CD4-positive, alpha-beta T cell treated with Interleukin-2 at 100 ng/mL for 4 hours (primary cell): Measurements from ENCODE around the gene VIPR1.

Experiments used
- DNase-seq: peaks from one replicate; pipeline ENCODE4 v3.0.0-alpha.2; 2020; ENCODE audit warnings: low spot score

VIPR1 gene

DNA sequence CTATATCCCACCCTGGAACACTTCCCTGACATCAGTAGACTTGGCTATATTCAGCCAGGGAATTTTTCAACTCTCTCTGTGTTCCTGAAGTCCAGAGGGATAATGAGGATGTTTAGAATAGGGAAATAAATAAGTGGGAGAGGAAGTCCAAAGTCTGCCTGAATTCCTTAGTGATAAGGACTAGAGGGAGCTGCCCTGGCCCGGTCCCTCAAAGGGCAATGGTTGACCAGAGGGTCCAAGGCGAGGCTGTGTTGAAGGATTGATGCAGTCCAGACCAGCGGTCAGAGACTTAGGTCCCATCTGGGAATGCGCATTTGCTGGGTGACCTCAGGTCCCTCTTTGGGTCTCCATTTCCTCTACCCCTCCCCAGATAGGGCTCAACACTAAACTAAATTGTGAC, 7.9 kb downstream of the VIPR1 start:
- no peak for DNase-seq

- DNase-seq: no peak
Measured at GRCh38 chr3:42511201-42511600, 8.8 kb downstream of the VIPR1 start.

DNA sequence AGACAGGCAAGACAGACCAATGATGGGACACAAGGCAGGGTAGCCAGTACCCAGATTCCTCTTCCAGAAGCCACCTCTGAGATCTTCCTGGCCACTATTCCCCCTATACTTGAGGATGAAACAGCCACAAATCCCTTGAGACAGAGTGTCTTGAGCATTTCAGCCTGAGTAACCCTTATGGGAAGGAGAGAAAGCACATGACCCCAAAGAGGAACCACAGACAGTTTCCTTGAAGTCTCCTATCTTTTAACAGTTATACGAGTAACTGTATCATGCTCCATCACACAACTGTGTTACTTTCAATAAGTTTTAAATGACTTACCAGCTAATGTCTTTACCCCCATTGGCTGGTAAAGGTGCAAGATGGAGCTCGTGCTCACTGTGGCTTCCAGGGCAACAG, 9.3 kb downstream of the VIPR1 start:
- no peak for DNase-seq

DNA sequence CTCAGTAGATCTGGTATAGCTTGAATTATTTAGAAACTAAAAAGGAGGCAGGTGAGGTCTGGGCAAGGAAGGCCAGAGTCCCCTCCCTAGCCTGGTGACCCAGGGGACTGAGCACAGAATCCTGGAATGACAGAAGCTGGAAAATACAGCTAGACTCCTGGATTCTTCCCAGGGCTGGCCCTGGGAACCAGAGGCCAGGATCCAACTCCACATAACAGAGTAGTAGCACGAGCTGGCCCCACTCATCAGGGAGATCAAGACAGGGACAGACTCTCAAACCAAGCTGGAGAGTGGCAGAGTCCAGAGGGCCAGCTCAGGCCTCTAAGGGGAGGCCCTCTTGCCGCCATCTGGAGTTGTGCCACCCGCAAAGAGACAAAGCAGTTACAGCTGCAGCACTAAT, 10.7 kb downstream of the VIPR1 start:
- DNase-seq: no peak

DNA sequence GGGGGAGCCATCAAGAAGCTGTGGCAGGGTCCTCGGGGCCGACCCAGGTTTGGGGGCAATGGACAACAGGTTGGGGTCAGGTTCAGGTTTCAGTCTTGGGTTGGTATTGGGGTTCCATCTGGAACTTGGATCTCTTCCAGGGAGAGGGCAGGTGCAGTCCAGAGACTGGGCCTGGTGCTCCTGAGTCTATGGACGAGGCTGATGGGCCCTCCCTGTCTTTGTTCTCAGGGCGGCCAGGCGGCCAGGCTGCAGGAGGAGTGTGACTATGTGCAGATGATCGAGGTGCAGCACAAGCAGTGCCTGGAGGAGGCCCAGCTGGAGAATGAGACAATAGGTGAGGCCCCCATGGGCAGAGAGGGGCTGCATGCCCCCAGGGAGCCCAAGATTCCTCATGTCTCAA, 11.1 kb downstream of the VIPR1 start:
- no peak for DNase-seq

DNA sequence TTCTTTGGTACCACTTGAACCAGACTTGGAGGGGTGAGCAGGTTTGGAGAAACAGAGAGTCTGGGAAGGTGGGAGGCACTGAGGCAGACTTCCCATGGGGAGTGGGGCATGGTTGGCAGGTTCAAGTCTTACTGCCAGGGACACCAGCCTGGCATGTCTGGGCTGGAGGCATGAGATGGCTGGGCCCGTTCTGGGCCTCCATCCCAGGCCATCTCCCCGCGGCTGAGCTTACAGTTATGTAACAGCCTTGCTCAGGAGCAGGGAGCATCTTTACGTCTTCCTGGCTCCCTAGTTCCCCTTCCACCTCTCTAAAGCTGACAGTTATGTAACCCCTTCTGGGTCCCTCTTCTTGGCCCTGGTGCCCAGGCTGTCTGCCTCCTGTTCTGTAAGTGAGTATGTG, 12.4 kb downstream of the VIPR1 start:
- no peak for DNase-seq

GRCh38 chr3:42515391-42515916, 13.0 kb downstream of the VIPR1 start:
- no peak for DNase-seq

- no peak for DNase-seq
Measured at GRCh38 chr3:42515976-42516375, 13.5 kb downstream of the VIPR1 start.

DNA sequence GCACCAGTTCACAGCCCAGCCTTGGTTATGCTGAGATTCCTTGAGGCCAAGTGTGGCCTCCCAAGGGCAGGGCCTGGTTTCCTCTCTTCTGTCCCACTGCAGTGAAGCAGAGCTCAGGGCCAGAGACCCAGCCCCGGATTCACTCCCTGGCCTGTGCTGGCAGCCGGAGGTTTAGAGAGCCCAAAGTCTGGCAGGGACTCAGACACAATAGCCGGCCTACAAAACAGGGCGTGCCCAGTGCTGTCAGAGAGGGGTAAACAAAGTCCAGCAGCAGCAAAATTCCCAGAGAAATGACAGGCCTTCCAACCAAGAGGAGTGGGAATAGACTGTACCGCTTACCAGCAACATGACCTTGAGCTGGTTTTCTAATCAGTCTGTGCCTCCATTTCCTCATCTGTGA, 14.0 kb downstream of the VIPR1 start:
- no peak for DNase-seq

DNA sequence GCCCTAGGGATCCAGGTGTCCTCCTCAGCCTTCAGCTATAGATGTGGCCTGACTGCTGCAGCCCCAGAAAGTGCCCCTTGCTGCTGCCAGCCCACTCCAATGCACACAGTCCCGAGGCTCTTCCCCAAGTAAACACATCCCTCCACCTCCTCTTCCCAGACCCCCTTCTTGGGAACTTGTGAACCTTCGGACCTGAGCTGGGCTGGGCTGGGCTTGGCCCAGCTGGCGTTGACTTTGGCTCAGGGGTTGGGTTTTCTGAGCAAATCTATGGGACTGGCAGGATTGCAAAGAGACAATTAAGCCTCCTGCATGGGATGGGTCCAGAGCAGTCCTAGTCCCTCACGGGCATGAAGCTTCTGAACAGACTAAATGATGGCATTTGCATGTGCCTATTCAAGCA, 14.7 kb downstream of the VIPR1 start:
- DNase-seq: no peak

DNA sequence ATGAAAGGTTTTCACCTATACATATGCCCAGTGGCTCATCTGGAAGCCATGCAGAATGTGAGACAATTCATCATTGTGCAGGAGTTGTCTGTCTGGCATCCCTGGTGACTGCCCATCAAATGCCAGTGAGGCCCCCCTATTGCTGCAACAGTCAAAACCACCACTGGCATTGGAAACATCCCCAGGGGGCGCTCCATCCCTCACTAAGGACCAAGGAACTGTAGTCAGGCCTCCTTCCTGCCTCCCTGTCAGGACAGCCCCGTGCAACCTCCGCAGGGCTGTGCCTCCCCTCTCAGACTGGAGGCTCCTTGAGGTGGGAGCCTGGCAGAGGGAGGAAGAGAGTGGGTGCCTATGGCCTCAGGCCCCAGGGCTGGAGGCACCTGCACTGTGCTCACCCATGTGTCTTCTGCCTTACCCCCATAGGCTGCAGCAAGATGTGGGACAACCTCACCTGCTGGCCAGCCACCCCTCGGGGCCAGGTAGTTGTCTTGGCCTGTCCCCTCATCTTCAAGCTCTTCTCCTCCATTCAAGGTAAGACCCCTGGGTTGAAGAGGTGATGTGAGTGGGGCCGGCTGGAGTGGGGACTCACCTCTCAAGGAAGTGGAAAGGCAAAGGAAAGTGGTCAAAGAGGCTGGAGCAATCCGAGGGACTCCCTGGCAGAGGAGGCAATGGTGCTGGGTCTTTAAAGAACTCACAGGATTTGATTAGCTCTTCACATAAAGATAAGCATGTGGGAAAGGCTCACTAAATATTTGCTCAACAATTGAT, 16.5 kb downstream of the VIPR1 start:
- DNase-seq: peak; percentile 56

GRCh38 chr3:42519568-42519962, 17.1 kb downstream of the VIPR1 start:
- peak; percentile 49 for DNase-seq

DNA sequence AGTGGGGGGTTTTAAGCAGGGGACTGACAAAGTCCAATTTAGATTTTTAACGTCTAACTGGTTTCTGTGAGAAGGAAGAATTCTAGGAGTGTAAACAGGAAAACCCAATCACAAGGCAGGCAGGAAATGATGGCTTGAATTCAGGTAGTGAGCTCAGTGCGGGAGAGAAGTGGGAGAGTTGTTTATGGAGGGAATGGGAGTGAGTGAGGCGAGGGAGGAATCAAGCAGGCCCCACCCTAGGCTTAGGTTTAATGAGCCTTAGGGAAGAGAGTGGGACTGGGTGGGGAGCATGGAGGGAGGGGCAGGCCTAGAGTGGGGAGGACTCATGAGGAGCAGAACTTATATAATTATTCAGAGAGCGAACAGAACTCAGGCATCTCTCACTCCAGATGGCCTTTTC, 17.9 kb downstream of the VIPR1 start:
- DNase-seq: no peak

GRCh38 chr3:42520906-42521305, 18.5 kb downstream of the VIPR1 start:
- no peak for DNase-seq

- DNase-seq: no peak
Measured at GRCh38 chr3:42524751-42525150, 22.3 kb downstream of the VIPR1 start.

- DNase-seq: no peak
Measured at GRCh38 chr3:42525212-42525611, 22.8 kb downstream of the VIPR1 start.

- no peak for DNase-seq
Measured at GRCh38 chr3:42525736-42526345, 23.4 kb downstream of the VIPR1 start.

GRCh38 chr3:42526616-42527367, 24.3 kb downstream of the VIPR1 start:
- DNase-seq: peak; percentile 47

DNA sequence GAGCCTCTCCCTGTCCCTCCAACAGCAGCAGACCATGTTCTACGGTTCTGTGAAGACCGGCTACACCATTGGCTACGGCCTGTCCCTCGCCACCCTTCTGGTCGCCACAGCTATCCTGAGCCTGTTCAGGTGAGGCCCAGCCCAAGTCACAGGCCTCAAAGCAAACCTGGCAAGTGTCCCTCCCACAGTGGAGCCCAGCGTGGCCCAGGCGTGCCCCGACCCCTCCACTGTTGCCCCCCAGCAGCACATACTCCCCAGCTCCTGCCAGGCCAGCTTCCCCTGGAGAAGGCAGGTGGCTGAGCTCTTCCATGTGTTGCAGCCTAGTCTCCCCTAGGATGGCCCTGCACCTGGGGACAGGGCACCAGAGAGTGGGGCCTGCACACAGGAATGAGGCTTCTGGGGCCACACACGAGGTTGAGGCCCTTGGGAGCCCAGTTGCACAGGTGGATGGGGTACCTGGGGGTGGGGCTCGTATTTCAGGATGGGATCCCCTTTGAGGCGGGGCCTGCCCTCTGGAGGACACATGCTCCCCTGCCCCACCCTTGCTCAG, 25.0 kb downstream of the VIPR1 start:
- DNase-seq: no peak

GRCh38 chr3:42529468-42529867, 27.0 kb downstream of the VIPR1 start:
- DNase-seq: peak; percentile 37

DNA sequence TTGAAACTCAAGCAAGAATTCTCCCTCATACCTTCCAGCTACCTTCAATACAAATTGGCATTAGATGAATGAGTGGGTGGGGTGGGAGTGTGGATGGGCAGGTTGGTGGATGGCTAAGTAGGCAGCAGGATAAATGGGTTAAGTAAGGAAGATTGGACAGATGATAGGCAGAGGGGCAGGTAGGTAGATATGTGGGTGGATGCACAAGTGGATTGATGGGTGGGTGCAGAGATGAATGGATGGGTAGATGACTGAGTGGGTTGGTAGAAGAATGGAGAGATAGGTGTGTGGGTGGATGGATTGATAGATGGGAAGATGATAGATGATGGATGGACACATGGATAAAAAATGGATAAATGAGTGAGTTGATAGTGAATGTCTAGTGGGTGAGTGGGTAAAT, 27.6 kb downstream of the VIPR1 start:
- no peak for DNase-seq

GRCh38 chr3:42531470-42531869, 29.0 kb downstream of the VIPR1 start:
- DNase-seq: no peak

- no peak for DNase-seq
Measured at GRCh38 chr3:42532229-42532628, 29.8 kb downstream of the VIPR1 start.
